ENCODE data around the gene DLGAP1. TPM values are rescaled to one million over a fixed set of nuclear protein-coding genes. Genes with fewer than 3 reads are reported as not detected.
A peak's percentile ranks its signal among the peaks of the same experiment; 100 is the strongest.

The DLGAP1 gene
- total RNA-seq, 1 experiment from 2014 or later = 23.2 TPM

DNA sequence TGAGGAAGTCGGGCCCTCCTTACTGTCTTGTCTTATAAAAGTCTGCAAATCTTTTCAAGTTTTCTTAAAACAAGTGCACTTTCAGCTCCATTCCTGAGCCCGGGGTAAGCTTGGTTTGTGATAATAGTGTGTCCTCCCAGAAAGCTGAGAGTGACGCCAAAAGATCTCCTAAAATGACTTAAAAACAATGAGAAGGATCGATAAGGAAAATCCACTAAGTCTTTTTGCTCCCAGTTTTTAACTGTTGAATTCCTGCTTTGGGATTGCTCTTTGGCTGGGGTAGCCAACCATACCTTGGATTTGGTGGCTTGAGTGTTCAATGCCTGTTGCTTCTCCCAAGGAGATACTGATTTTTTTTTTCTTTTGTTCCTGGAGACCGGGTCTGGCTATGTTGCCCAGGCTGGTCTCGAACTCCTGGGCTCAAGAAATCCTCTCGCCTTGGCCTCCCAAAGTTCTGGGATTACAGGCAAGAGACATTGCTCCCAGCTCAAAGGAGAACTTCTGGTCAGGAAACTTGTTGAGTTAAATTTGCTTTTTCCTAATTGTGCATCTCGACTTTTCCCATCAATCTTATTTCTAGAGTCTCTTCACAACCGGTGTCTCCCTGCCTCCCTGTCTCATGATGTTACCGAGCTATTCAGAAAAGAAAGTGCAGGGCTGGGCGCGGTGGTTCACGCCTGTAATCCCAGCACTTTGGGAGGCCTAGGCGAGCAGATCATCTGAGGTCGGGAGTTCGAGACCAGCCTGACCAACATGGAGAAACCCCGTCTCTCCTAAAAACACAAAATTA is 1002.2 kb downstream of the DLGAP1 start:
- no peak for DNase-seq

More for the DNA sequence above, 1002.2 kb downstream of the DLGAP1 start:
- Mint-ChIP-seq H3K36me3 (ENCODE audit: insufficient read depth in 1 of 3, low read depth in 3 of 3) (peaks cover 53 to 60% (median 59%) of the 10 kb centered on the region in 3 experiments), H3K27ac (peak overlapping the region; percentile 97 to 99 (median 97)), H3K27me3 (ENCODE audit: low read depth) (peaks cover 2% of the 10 kb centered on the region; the same call in 1 of the 2 replicates), H3K4me3 (peak overlapping the region; percentile 98 to 99), H3K4me1 (peaks cover 38 to 40% of the 10 kb centered on the region in 2 experiments), H3K9me3 (peaks cover 4 to 17% of the 10 kb centered on the region in 2 experiments; a peak in 4 of 5 replicates)
- Histone ChIP-seq H4K8ac (replicated peaks; ENCODE audit: insufficient read length, low read depth, low read length) (no peak overlapping the region), H2BK12ac (ENCODE audit: insufficient read length, low read depth, low read length) (no peak overlapping the region), H4K5ac (ENCODE audit: insufficient read length, low read depth, low read length) (no peak overlapping the region), H2AK5ac (ENCODE audit: insufficient read length, low read length) (no peak overlapping the region), H3K79me2 (ENCODE audit: insufficient read depth, low read length) (peaks cover 47% of the 10 kb centered on the region; the same call in 1 of the 2 replicates), H3K23ac (ENCODE audit: insufficient read length, low read depth, low read length) (no peak overlapping the region), H3K27ac (ENCODE audit: insufficient read length, low read depth, low read length) (peak overlapping the region; percentile 62), H4K91ac (ENCODE audit: insufficient read length, low read depth, low read length) (no peak overlapping the region), H3K18ac (ENCODE audit: insufficient read length, low read depth, low read length) (no peak overlapping the region), H2AFZ (ENCODE audit: low read length) (no peak overlapping the region), H2BK5ac (ENCODE audit: insufficient read length, low read length) (no peak overlapping the region), H4K20me1 (ENCODE audit: control insufficient read depth, insufficient read depth, insufficient read length) (no peaks in the 10 kb centered on the region), H2BK15ac (ENCODE audit: low read depth, low read length) (no peak overlapping the region), H3K27me3 (ENCODE audit: insufficient read depth, low read length) (no peaks in the 10 kb centered on the region), H3K4me1 (ENCODE audit: insufficient read depth, low read length) (peaks cover 8% of the 10 kb centered on the region; the same call in 1 of the 2 replicates), H3K14ac (ENCODE audit: insufficient read depth, low read length) (peak overlapping the region; percentile 49; the same call in 1 of the 2 replicates), H3K9ac (ENCODE audit: extremely low read depth, insufficient read length, low read length) (peak overlapping the region; percentile 96), H3K56ac (ENCODE audit: insufficient read length, low read depth, low read length) (no peak overlapping the region), H2BK20ac (ENCODE audit: low read depth, low read length, poor library complexity, severe bottlenecking) (no peak overlapping the region), H3K9me3 (ENCODE audit: control insufficient read depth, low read depth, low read length) (no peaks in the 10 kb centered on the region), H3K79me1 (ENCODE audit: insufficient read depth, low read depth, low read length, poor library complexity, severe bottlenecking) (peaks cover 4% of the 10 kb centered on the region), H3K4me2 (ENCODE audit: insufficient read depth, insufficient read length, low read length) (peak overlapping the region; percentile 97), H3K23me2 (ENCODE audit: insufficient read length, low read depth, low read length, poor library complexity, severe bottlenecking) (peaks cover 27% of the 10 kb centered on the region), H2BK120ac (ENCODE audit: low read depth, low read length, poor library complexity, severe bottlenecking) (no peak overlapping the region), H3K4ac (ENCODE audit: low read depth, low read length) (no peak overlapping the region), H3T11ph (ENCODE audit: low read length) (no peak overlapping the region)
- TF ChIP-seq, protein P1, sequence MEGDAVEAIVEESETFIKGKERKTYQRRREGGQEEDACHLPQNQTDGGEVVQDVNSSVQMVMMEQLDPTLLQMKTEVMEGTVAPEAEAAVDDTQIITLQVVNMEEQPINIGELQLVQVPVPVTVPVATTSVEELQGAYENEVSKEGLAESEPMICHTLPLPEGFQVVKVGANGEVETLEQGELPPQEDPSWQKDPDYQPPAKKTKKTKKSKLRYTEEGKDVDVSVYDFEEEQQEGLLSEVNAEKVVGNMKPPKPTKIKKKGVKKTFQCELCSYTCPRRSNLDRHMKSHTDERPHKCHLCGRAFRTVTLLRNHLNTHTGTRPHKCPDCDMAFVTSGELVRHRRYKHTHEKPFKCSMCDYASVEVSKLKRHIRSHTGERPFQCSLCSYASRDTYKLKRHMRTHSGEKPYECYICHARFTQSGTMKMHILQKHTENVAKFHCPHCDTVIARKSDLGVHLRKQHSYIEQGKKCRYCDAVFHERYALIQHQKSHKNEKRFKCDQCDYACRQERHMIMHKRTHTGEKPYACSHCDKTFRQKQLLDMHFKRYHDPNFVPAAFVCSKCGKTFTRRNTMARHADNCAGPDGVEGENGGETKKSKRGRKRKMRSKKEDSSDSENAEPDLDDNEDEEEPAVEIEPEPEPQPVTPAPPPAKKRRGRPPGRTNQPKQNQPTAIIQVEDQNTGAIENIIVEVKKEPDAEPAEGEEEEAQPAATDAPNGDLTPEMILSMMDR (conservative IDR thresholded peaks at IDR 0.05) = no peak
- no CpG with 5 or more reads among the region's 17 CpGs for WGBS (ENCODE audit: extremely low coverage, insufficient read length, low lambda C conversion rate)
